ENCODE data around the gene NNAT.

DNA sequence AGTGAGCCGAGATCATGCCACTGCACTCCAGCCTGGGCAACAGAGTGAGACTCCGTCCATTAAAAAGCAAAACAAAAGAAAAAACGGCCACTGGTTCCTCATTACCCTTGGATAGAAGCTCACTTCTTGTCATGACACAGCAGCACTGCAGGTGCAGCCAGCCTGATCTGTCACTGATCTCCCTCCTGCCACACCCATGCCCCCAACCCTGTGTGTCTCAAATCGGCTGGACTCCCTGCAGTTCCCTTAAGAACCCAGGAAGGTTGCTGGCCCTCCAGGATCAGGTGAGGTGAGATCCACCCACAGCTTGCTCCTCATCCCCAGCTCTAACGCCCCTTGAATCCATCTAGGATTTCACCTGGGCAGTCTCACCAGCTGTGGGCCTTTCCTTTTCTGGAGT, 26.3 kb upstream of the NNAT start:
- TF ChIP-seq, protein P1, sequence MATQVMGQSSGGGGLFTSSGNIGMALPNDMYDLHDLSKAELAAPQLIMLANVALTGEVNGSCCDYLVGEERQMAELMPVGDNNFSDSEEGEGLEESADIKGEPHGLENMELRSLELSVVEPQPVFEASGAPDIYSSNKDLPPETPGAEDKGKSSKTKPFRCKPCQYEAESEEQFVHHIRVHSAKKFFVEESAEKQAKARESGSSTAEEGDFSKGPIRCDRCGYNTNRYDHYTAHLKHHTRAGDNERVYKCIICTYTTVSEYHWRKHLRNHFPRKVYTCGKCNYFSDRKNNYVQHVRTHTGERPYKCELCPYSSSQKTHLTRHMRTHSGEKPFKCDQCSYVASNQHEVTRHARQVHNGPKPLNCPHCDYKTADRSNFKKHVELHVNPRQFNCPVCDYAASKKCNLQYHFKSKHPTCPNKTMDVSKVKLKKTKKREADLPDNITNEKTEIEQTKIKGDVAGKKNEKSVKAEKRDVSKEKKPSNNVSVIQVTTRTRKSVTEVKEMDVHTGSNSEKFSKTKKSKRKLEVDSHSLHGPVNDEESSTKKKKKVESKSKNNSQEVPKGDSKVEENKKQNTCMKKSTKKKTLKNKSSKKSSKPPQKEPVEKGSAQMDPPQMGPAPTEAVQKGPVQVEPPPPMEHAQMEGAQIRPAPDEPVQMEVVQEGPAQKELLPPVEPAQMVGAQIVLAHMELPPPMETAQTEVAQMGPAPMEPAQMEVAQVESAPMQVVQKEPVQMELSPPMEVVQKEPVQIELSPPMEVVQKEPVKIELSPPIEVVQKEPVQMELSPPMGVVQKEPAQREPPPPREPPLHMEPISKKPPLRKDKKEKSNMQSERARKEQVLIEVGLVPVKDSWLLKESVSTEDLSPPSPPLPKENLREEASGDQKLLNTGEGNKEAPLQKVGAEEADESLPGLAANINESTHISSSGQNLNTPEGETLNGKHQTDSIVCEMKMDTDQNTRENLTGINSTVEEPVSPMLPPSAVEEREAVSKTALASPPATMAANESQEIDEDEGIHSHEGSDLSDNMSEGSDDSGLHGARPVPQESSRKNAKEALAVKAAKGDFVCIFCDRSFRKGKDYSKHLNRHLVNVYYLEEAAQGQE (IDR thresholded peaks at IDR 0.05; ENCODE audit: borderline replicate concordance): no peak
- TF ChIP-seq, protein P2, sequence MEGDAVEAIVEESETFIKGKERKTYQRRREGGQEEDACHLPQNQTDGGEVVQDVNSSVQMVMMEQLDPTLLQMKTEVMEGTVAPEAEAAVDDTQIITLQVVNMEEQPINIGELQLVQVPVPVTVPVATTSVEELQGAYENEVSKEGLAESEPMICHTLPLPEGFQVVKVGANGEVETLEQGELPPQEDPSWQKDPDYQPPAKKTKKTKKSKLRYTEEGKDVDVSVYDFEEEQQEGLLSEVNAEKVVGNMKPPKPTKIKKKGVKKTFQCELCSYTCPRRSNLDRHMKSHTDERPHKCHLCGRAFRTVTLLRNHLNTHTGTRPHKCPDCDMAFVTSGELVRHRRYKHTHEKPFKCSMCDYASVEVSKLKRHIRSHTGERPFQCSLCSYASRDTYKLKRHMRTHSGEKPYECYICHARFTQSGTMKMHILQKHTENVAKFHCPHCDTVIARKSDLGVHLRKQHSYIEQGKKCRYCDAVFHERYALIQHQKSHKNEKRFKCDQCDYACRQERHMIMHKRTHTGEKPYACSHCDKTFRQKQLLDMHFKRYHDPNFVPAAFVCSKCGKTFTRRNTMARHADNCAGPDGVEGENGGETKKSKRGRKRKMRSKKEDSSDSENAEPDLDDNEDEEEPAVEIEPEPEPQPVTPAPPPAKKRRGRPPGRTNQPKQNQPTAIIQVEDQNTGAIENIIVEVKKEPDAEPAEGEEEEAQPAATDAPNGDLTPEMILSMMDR (IDR thresholded peaks at IDR 0.05; ENCODE audit: poor library complexity, severe bottlenecking): no peak
- no peak for TF ChIP-seq POLR2AphosphoS5 (IDR thresholded peaks at IDR 0.05)

All from neural cell (in vitro differentiated cells).